ENCODE results near the gene DAAM2.

DAAM2 gene

GRCh38 chr6:39822846-39823815 is 31.0 kb downstream of the DAAM2 start:
- Histone ChIP-seq H3K36me3 (ENCODE audit: insufficient read depth, insufficient read length, low read length) (no peaks in the 10 kb centered on the region), H3K4me1 (ENCODE audit: insufficient read depth, insufficient read length) (peaks cover 21% of the 10 kb centered on the region), H3K9ac (ENCODE audit: insufficient read length, low read depth) (no peak overlapping the region), H3K27me3 (ENCODE audit: insufficient read depth, insufficient read length) (no peaks in the 10 kb centered on the region), H3K4me3 (ENCODE audit: insufficient read length, low read depth) (no peak overlapping the region), H3K9me3 (ENCODE audit: insufficient read depth, low read length) (no peaks in the 10 kb centered on the region)
- DNase-seq (ENCODE audit: low read depth, low spot score) = no peak
- TF ChIP-seq SUZ12 (IDR thresholded peaks at IDR 0.05; ENCODE audit: extremely low read depth, insufficient read depth, insufficient read length) = no peak
- no peak for TF ChIP-seq ZNF274 (IDR thresholded peaks at IDR 0.05; ENCODE audit: low read depth, low read length)
- no peak for TF ChIP-seq YY1 (IDR thresholded peaks at IDR 0.05; ENCODE audit: insufficient read depth, insufficient read length)

- Histone ChIP-seq H3K9ac (ENCODE audit: insufficient read length, low read depth) (no peak overlapping the region), H3K4me1 (ENCODE audit: insufficient read depth, insufficient read length) (peaks cover 21% of the 10 kb centered on the region), H3K4me3 (ENCODE audit: insufficient read length, low read depth) (no peak overlapping the region), H3K36me3 (ENCODE audit: insufficient read depth, insufficient read length, low read length) (no peaks in the 10 kb centered on the region), H3K27me3 (ENCODE audit: insufficient read depth, insufficient read length) (no peaks in the 10 kb centered on the region), H3K9me3 (ENCODE audit: insufficient read depth, low read length) (no peaks in the 10 kb centered on the region)
- TF ChIP-seq YY1 (IDR thresholded peaks at IDR 0.05; ENCODE audit: insufficient read depth, insufficient read length) (no peak), ZNF274 (IDR thresholded peaks at IDR 0.05; ENCODE audit: low read depth, low read length) (no peak), SUZ12 (IDR thresholded peaks at IDR 0.05; ENCODE audit: extremely low read depth, insufficient read depth, insufficient read length) (no peak)
- DNase-seq (ENCODE audit: low read depth, low spot score) = no peak
Measured at GRCh38 chr6:39824030-39824926, 32.1 kb downstream of the DAAM2 start.

GRCh38 chr6:39829331-39829730 is 37.2 kb downstream of the DAAM2 start:
- Histone ChIP-seq H3K9me3 (ENCODE audit: insufficient read depth, low read length) (no peaks in the 10 kb centered on the region), H3K36me3 (ENCODE audit: insufficient read depth, insufficient read length, low read length) (no peaks in the 10 kb centered on the region), H3K27me3 (ENCODE audit: insufficient read depth, insufficient read length) (no peaks in the 10 kb centered on the region), H3K9ac (ENCODE audit: insufficient read length, low read depth) (no peak overlapping the region), H3K4me3 (ENCODE audit: insufficient read length, low read depth) (no peak overlapping the region), H3K4me1 (ENCODE audit: insufficient read depth, insufficient read length) (peaks cover 14% of the 10 kb centered on the region)
- no peak for TF ChIP-seq YY1 (IDR thresholded peaks at IDR 0.05; ENCODE audit: insufficient read depth, insufficient read length)
- no peak for TF ChIP-seq SUZ12 (IDR thresholded peaks at IDR 0.05; ENCODE audit: extremely low read depth, insufficient read depth, insufficient read length)
- no peak for TF ChIP-seq ZNF274 (IDR thresholded peaks at IDR 0.05; ENCODE audit: low read depth, low read length)
- no peak for DNase-seq (ENCODE audit: low read depth, low spot score)

GRCh38 chr6:39830444-39830843 is 38.3 kb downstream of the DAAM2 start:
- no peak for DNase-seq (ENCODE audit: low read depth, low spot score)
- Histone ChIP-seq H3K9me3 (ENCODE audit: insufficient read depth, low read length) (no peaks in the 10 kb centered on the region), H3K27me3 (ENCODE audit: insufficient read depth, insufficient read length) (no peaks in the 10 kb centered on the region), H3K4me3 (ENCODE audit: insufficient read length, low read depth) (no peak overlapping the region), H3K9ac (ENCODE audit: insufficient read length, low read depth) (no peak overlapping the region), H3K36me3 (ENCODE audit: insufficient read depth, insufficient read length, low read length) (no peaks in the 10 kb centered on the region), H3K4me1 (ENCODE audit: insufficient read depth, insufficient read length) (peaks cover 9% of the 10 kb centered on the region)
- no peak for TF ChIP-seq ZNF274 (IDR thresholded peaks at IDR 0.05; ENCODE audit: low read depth, low read length)
- TF ChIP-seq SUZ12 (IDR thresholded peaks at IDR 0.05; ENCODE audit: extremely low read depth, insufficient read depth, insufficient read length) = no peak
- TF ChIP-seq YY1 (IDR thresholded peaks at IDR 0.05; ENCODE audit: insufficient read depth, insufficient read length) = no peak

- H3K9ac ChIP-seq (ENCODE audit: insufficient read length, low read depth) = no peak overlapping the region
- no peaks in the 10 kb centered on the region for H3K27me3 ChIP-seq (ENCODE audit: insufficient read depth, insufficient read length)
- no peak overlapping the region for H3K4me3 ChIP-seq (ENCODE audit: insufficient read length, low read depth)
- TF ChIP-seq ZNF274 (IDR thresholded peaks at IDR 0.05; ENCODE audit: low read depth, low read length) (no peak), SUZ12 (IDR thresholded peaks at IDR 0.05; ENCODE audit: extremely low read depth, insufficient read depth, insufficient read length) (no peak), YY1 (IDR thresholded peaks at IDR 0.05; ENCODE audit: insufficient read depth, insufficient read length) (no peak)
- no peaks in the 10 kb centered on the region for H3K9me3 ChIP-seq (ENCODE audit: insufficient read depth, low read length)
- peaks cover 9% of the 10 kb centered on the region for H3K4me1 ChIP-seq (ENCODE audit: insufficient read depth, insufficient read length)
- H3K36me3 ChIP-seq (ENCODE audit: insufficient read depth, insufficient read length, low read length) = no peaks in the 10 kb centered on the region
- no peak for DNase-seq (ENCODE audit: low read depth, low spot score)
Measured at GRCh38 chr6:39831701-39832100, 39.5 kb downstream of the DAAM2 start.

- Histone ChIP-seq H3K4me1 (ENCODE audit: insufficient read depth, insufficient read length) (peaks cover 9% of the 10 kb centered on the region), H3K9me3 (ENCODE audit: insufficient read depth, low read length) (no peaks in the 10 kb centered on the region), H3K4me3 (ENCODE audit: insufficient read length, low read depth) (no peak overlapping the region), H3K36me3 (ENCODE audit: insufficient read depth, insufficient read length, low read length) (no peaks in the 10 kb centered on the region), H3K27me3 (ENCODE audit: insufficient read depth, insufficient read length) (no peaks in the 10 kb centered on the region), H3K9ac (ENCODE audit: insufficient read length, low read depth) (no peak overlapping the region)
- no peak for DNase-seq (ENCODE audit: low read depth, low spot score)
- TF ChIP-seq YY1 (IDR thresholded peaks at IDR 0.05; ENCODE audit: insufficient read depth, insufficient read length) (no peak), SUZ12 (IDR thresholded peaks at IDR 0.05; ENCODE audit: extremely low read depth, insufficient read depth, insufficient read length) (no peak), ZNF274 (IDR thresholded peaks at IDR 0.05; ENCODE audit: low read depth, low read length) (no peak)
Measured at GRCh38 chr6:39834278-39834677, 42.1 kb downstream of the DAAM2 start.

All from NT2/D1 (cell line).